ENCODE results near the gene C1orf185. TPM values are rescaled to one million over a fixed set of nuclear protein-coding genes. Genes with fewer than 3 reads are reported as not detected.
"Not testable (repeated sequence)": the region's sequence is repeated elsewhere in the genome, so short reads cannot be mapped to it uniquely, and the experiment has no call there.

C1orf185 gene
- total RNA-seq, 1 donor: not detected

GRCh38 chr1:51158263-51158662, 56.2 kb downstream of the C1orf185 start:
- no peak for TF ChIP-seq CTCF (IDR thresholded peaks at IDR 0.05; ENCODE audit: extremely low read depth, low read depth, low read length)
- Histone ChIP-seq H3K4me3 (ENCODE audit: insufficient read depth, low read length) (no peak overlapping the region), H3K27me3 (ENCODE audit: insufficient read depth, low read length) (no peaks in the 10 kb centered on the region), H3K36me3 (ENCODE audit: insufficient read depth, low read length) (no peaks in the 10 kb centered on the region), H4K20me1 (ENCODE audit: insufficient read depth, low read length) (no peaks in the 10 kb centered on the region), H3K4me2 (ENCODE audit: insufficient read depth, low read length) (no peak overlapping the region), H3K4me1 (ENCODE audit: insufficient read depth, low read length) (no peaks in the 10 kb centered on the region), H3K9me3 (ENCODE audit: low read depth, low read length) (peaks cover 4% of the 10 kb centered on the region), H3K79me2 (ENCODE audit: insufficient read depth, low read length) (no peaks in the 10 kb centered on the region), H3K27ac (ENCODE audit: low read depth, low read length) (no peak overlapping the region), H2AFZ (ENCODE audit: low read length) (no peak overlapping the region)
- DNase-seq (ENCODE audit: insufficient read length, low spot score, missing footprints): no peak

- not testable (repeated sequence) for H3K79me2 ChIP-seq (ENCODE audit: insufficient read depth, low read length); H3K4me3 ChIP-seq (ENCODE audit: insufficient read depth, low read length); H3K9me3 ChIP-seq (ENCODE audit: low read depth, low read length); H3K4me1 ChIP-seq (ENCODE audit: insufficient read depth, low read length); H3K36me3 ChIP-seq (ENCODE audit: insufficient read depth, low read length); H2AFZ ChIP-seq (ENCODE audit: low read length); DNase-seq (ENCODE audit: insufficient read length, low spot score, missing footprints); H3K4me2 ChIP-seq (ENCODE audit: insufficient read depth, low read length); H4K20me1 ChIP-seq (ENCODE audit: insufficient read depth, low read length); H3K27ac ChIP-seq (ENCODE audit: low read depth, low read length); H3K27me3 ChIP-seq (ENCODE audit: insufficient read depth, low read length)
These were observed 60.5 kb downstream of the C1orf185 start for GRCh38 chr1:51162560-51162959.

GRCh38 chr1:51165540-51165939, 63.5 kb downstream of the C1orf185 start:
- no peaks in the 10 kb centered on the region for H3K4me1 ChIP-seq (ENCODE audit: insufficient read depth, low read length)
- H3K79me2 ChIP-seq (ENCODE audit: insufficient read depth, low read length): no peaks in the 10 kb centered on the region
- H3K27me3 ChIP-seq (ENCODE audit: insufficient read depth, low read length): no peaks in the 10 kb centered on the region
- H3K9me3 ChIP-seq (ENCODE audit: low read depth, low read length): no peaks in the 10 kb centered on the region
- no peak overlapping the region for H3K27ac ChIP-seq (ENCODE audit: low read depth, low read length)
- H4K20me1 ChIP-seq (ENCODE audit: insufficient read depth, low read length): no peaks in the 10 kb centered on the region
- no peak overlapping the region for H3K4me3 ChIP-seq (ENCODE audit: insufficient read depth, low read length)
- no peak for DNase-seq (ENCODE audit: insufficient read length, low spot score, missing footprints)
- H3K4me2 ChIP-seq (ENCODE audit: insufficient read depth, low read length): no peak overlapping the region
- no peak for TF ChIP-seq CTCF (IDR thresholded peaks at IDR 0.05; ENCODE audit: extremely low read depth, low read depth, low read length)
- H2AFZ ChIP-seq (ENCODE audit: low read length): no peak overlapping the region
- no peaks in the 10 kb centered on the region for H3K36me3 ChIP-seq (ENCODE audit: insufficient read depth, low read length)

GRCh38 chr1:51168266-51168845, 66.3 kb downstream of the C1orf185 start:
- Histone ChIP-seq H3K4me1 (ENCODE audit: insufficient read depth, low read length) (no peaks in the 10 kb centered on the region), H4K20me1 (ENCODE audit: insufficient read depth, low read length) (no peaks in the 10 kb centered on the region), H3K27me3 (ENCODE audit: insufficient read depth, low read length) (no peaks in the 10 kb centered on the region), H2AFZ (ENCODE audit: low read length) (peak overlapping the region; percentile 91), H3K79me2 (ENCODE audit: insufficient read depth, low read length) (no peaks in the 10 kb centered on the region), H3K36me3 (ENCODE audit: insufficient read depth, low read length) (no peaks in the 10 kb centered on the region), H3K4me2 (ENCODE audit: insufficient read depth, low read length) (peak overlapping the region; percentile 72), H3K27ac (ENCODE audit: low read depth, low read length) (no peak overlapping the region), H3K4me3 (ENCODE audit: insufficient read depth, low read length) (peak overlapping the region; percentile 52), H3K9me3 (ENCODE audit: low read depth, low read length) (no peaks in the 10 kb centered on the region)
- DNase-seq (ENCODE audit: insufficient read length, low spot score, missing footprints): peak; percentile 69
- no peak for TF ChIP-seq CTCF (IDR thresholded peaks at IDR 0.05; ENCODE audit: extremely low read depth, low read depth, low read length)

Data from osteoblast (primary cell).